ENCODE measurements around the gene FRMD3. TPM values are rescaled to one million over a fixed set of nuclear protein-coding genes. Genes with fewer than 3 reads are reported as not detected.

FRMD3 gene
- total and polyA plus RNA-seq, 8 donors: 0.87 to 2.6 (median 1.5) TPM

DNA sequence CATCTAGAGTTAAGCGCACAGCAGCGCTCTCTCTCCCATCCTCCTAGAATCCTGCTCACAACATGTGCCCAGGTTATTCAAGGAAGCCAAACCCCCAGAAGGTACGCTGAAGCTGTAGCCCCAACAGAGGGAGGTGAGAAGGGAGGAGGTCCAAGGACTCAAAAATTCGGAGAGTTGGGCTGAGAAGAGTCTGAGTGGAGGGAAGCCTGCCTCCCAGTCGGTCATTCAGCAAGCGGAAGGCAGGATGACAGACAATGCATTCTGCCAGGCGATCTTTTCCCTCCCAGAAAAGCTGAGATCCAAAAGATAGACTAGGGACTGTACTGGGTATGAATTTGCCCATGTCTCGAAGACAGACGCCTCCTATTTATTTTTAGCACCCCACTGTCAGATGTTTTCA, 189.2 kb downstream of the FRMD3 start:
- ATAC-seq (no peak), FAIRE-seq (no peak), DNase-seq (no peak)
- Histone ChIP-seq H3K36me3 (no peaks in the 10 kb centered on the region), H3K27ac (no peak overlapping the region), H3K4me3 (no peak overlapping the region), H3K27me3 (no peaks in the 10 kb centered on the region), H3K9me3 (no peaks in the 10 kb centered on the region), H3K4me1 (no peaks in the 10 kb centered on the region)
- TF ChIP-seq, protein P1, sequence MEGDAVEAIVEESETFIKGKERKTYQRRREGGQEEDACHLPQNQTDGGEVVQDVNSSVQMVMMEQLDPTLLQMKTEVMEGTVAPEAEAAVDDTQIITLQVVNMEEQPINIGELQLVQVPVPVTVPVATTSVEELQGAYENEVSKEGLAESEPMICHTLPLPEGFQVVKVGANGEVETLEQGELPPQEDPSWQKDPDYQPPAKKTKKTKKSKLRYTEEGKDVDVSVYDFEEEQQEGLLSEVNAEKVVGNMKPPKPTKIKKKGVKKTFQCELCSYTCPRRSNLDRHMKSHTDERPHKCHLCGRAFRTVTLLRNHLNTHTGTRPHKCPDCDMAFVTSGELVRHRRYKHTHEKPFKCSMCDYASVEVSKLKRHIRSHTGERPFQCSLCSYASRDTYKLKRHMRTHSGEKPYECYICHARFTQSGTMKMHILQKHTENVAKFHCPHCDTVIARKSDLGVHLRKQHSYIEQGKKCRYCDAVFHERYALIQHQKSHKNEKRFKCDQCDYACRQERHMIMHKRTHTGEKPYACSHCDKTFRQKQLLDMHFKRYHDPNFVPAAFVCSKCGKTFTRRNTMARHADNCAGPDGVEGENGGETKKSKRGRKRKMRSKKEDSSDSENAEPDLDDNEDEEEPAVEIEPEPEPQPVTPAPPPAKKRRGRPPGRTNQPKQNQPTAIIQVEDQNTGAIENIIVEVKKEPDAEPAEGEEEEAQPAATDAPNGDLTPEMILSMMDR (IDR thresholded peaks at IDR 0.05): no peak
- WGBS, 2 donors: 87 to 91% methylated on average over 9 of the region's 9 CpGs
- intact Hi-C loops (cut with DNase I): no loop called here

- intact Hi-C loops (cut with DNase I): no loop called here
- ATAC-seq: no peak
- Histone ChIP-seq H3K4me3 (no peak overlapping the region), H3K36me3 (no peaks in the 10 kb centered on the region), H3K9me3 (no peaks in the 10 kb centered on the region), H3K27me3 (no peaks in the 10 kb centered on the region), H3K4me1 (no peaks in the 10 kb centered on the region), H3K27ac (no peak overlapping the region)
- TF ChIP-seq, protein P1 (IDR thresholded peaks at IDR 0.05): no peak
- 37 to 40% methylated on average over 2 of the region's 2 CpGs for WGBS, 2 donors
- no peak for DNase-seq
- no peak for FAIRE-seq
Measured at GRCh38 chr9:83346655-83347420, 191.4 kb downstream of the FRMD3 start.

DNA sequence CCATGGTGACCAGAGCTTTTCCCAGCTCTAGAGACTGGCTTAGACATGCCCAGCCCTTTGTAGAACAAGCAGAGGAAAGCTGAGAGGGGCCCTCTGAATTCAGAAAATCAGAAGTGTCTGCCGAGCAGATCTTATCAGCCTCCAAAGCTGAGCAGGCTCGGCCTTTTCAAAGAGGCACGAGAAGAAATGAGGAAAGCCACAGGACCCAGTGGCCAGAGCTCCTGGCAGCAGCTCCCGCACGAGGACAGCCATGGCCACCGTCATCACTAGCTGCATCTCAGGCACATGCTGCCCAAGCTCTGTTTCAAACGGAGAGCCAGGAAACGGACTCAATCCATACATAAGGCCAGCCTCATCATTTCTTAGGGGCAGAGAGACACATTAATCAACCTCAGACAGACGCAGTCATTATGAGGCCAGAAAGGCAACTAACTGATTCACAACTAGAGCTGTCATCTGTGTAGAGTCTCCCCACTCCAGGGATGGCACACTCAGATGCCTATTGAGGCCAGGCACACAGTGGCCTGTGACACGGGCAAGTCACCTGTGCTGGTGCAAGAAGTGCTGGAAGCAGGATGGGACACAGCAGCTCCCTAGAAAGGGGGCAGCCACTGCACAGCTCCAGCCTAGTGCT, 194.7 kb downstream of the FRMD3 start:
- intact Hi-C loops (cut with DNase I): no loop called here
- FAIRE-seq: no peak

DNA sequence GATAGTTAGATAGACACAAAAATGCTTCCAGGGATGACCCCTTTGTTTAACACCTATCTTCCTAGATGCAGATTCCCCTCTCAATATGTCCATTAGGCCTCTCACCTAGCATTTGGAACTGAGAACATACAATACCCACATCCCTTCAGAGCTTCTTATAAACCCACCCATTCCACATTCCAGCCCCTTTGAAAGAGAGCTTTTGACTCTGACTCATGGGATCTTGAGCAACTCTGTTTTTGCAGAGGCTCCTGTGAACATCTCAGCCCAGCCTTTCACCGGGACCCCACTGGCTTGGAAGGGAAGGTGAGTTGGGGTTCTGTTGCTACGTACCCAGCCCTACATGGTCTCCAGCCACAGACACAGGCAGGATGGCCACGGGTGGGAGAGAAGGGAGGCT, 195.5 kb downstream of the FRMD3 start:
- no peak overlapping the region for H3K27ac ChIP-seq
- ATAC-seq: no peak
- H3K27me3 ChIP-seq: no peaks in the 10 kb centered on the region
- no peaks in the 10 kb centered on the region for H3K9me3 ChIP-seq
- WGBS, 2 donors: 76 to 82% methylated on average over 3 of the region's 3 CpGs
- FAIRE-seq: no peak
- TF ChIP-seq, protein P1 (IDR thresholded peaks at IDR 0.05): no peak
- no peak overlapping the region for H3K4me3 ChIP-seq
- no peak for DNase-seq
- no peaks in the 10 kb centered on the region for H3K4me1 ChIP-seq
- intact Hi-C loops (cut with DNase I): no loop called here
- no peaks in the 10 kb centered on the region for H3K36me3 ChIP-seq

More for the DNA sequence above, 194.7 kb downstream of the FRMD3 start:
- TF ChIP-seq, protein P1 (IDR thresholded peaks at IDR 0.05): no peak
- WGBS, 2 donors: 81 to 85% methylated on average over 10 of the region's 10 CpGs
- ATAC-seq (no peak), DNase-seq (no peak)
- Histone ChIP-seq H3K27ac (no peak overlapping the region), H3K27me3 (no peaks in the 10 kb centered on the region), H3K9me3 (no peaks in the 10 kb centered on the region), H3K36me3 (no peaks in the 10 kb centered on the region), H3K4me1 (no peaks in the 10 kb centered on the region), H3K4me3 (no peak overlapping the region)

DNA sequence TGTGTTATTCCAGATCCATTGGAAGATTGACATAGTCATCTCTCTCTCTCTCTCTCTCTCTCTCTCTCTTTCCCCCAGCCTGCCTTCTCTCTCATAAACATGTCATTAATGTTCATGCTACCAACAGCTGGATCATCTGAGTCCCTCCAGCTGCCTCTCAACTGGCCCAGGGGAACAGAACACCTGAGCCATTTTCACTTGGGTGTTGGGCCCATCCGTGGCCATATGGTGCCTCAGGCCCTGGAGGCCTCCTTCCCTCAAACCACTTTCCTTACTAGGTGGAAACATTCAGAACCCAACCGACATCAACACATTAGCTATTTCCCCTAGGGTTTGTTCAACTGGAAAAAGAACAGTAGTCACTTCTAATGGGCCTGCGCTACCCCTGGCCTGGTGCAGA, 196.2 kb downstream of the FRMD3 start:
- 91 to 95% methylated on average over 3 of the region's 3 CpGs for WGBS, 2 donors
- no peak for FAIRE-seq
- Histone ChIP-seq H3K36me3 (no peaks in the 10 kb centered on the region), H3K4me1 (no peaks in the 10 kb centered on the region), H3K27ac (no peak overlapping the region), H3K9me3 (no peaks in the 10 kb centered on the region), H3K27me3 (no peaks in the 10 kb centered on the region), H3K4me3 (no peak overlapping the region)
- TF ChIP-seq, protein P1 (IDR thresholded peaks at IDR 0.05): no peak
- no peak for DNase-seq
- no peak for ATAC-seq
- intact Hi-C loops (cut with DNase I): no loop called here
